ENCODE results near the gene LSP1.

GRCh38 chr11:1859004-1859403 lies 6.1 kb downstream of the LSP1 start:
- TF ChIP-seq CTCF (IDR thresholded peaks at IDR 0.05) (no peak), POLR2A (IDR thresholded peaks at IDR 0.05) (no peak)
